Nephron (organoid): Measurements from ENCODE around the gene ACSF3.

ENCODE experiments used
- H3K27ac Mint-ChIP-seq, 3 experiments: 2 replicates each; pipeline ENCODE4 v1.8.0; 2020; ENCODE audit warnings: mixed read lengths in 3 of 3, mild to moderate bottlenecking in 2 of 3, moderate library complexity in 1 of 3
- H3K27me3 Mint-ChIP-seq: 2 replicates; pipeline ENCODE4 v1.8.0; 2021; ENCODE audit warnings: low read depth, mild to moderate bottlenecking, moderate library complexity, mixed read lengths
- H3K36me3 Mint-ChIP-seq: 2 replicates; pipeline ENCODE4 v1.8.0; 2020; ENCODE audit warnings: low read depth, mixed read lengths
- H3K4me1 Mint-ChIP-seq: 2 replicates; pipeline ENCODE4 v1.8.0; 2020; ENCODE audit warnings: mixed read lengths
- H3K4me3 Mint-ChIP-seq, 3 experiments: 2 replicates each; pipeline ENCODE4 v1.8.0; 2020; ENCODE audit warnings: mild to moderate bottlenecking in 3 of 3, mixed read lengths in 3 of 3, moderate library complexity in 2 of 3
- H3K9me3 Mint-ChIP-seq: 2 replicates; pipeline ENCODE4 v1.8.0; 2020; ENCODE audit warnings: mixed read lengths
- CTCF ChIP-seq, 3 experiments: fragments of 200-600 bp; sonication (generic); IDR thresholded peaks; one replicate each; pipeline ENCODE4 v1.5.0; 2021; ENCODE audit warnings: antibody characterized with exemption in 3 of 3; ENCODE audit not compliant: unreplicated experiment in 3 of 3

ACSF3 gene

GRCh38 chr16:89201439-89202377, 108.1 kb downstream of the ACSF3 start:
- H3K36me3 Mint-ChIP-seq = peaks cover 5% of the 10 kb centered on the region
- H3K4me3 Mint-ChIP-seq = peak overlapping the region; percentile 45 to 69 (median 53)
- H3K9me3 Mint-ChIP-seq = peaks cover 16% of the 10 kb centered on the region
- no peak overlapping the region for H3K27ac Mint-ChIP-seq
- TF ChIP-seq CTCF (IDR thresholded peaks at IDR 0.05; ENCODE audit: unreplicated experiment in 3 of 3) = no peak
- H3K4me1 Mint-ChIP-seq = no peaks in the 10 kb centered on the region
- peaks cover 75% of the 10 kb centered on the region for H3K27me3 Mint-ChIP-seq

- H3K4me1 Mint-ChIP-seq = no peaks in the 10 kb centered on the region
- no peak for TF ChIP-seq CTCF (IDR thresholded peaks at IDR 0.05; ENCODE audit: unreplicated experiment in 3 of 3)
- H3K9me3 Mint-ChIP-seq = peaks cover 16% of the 10 kb centered on the region
- peak overlapping the region; percentile 45 to 69 (median 55) for H3K4me3 Mint-ChIP-seq
- H3K36me3 Mint-ChIP-seq = peaks cover 5% of the 10 kb centered on the region
- peaks cover 78% of the 10 kb centered on the region for H3K27me3 Mint-ChIP-seq
- H3K27ac Mint-ChIP-seq = no peak overlapping the region
Observed at GRCh38 chr16:89202422-89203215, 109.0 kb downstream of the ACSF3 start.
